Mammary epithelial cell (primary cell): ENCODE data around the gene RARRES1.

Source experiments
- EZH2 ChIP-seq: IDR thresholded peaks from 2 replicates; pipeline ENCODE4 v1.6.1; 2012; ENCODE audit warnings: low read length, inconsistent platforms, borderline replicate concordance
- TF ChIP-seq, protein P1 (sequence below), 2 donors: IDR thresholded peaks in 1 of 2; conservative IDR thresholded peaks in 1 of 2; 2 replicates each; pipeline ENCODE4 v1.5.1; 2011 to 2012; ENCODE audit warnings: inconsistent platforms in 2 of 2, low read length in 2 of 2, mild to moderate bottlenecking in 2 of 2, control low read depth in 1 of 2, low read depth in 1 of 2; ENCODE audit not compliant: insufficient read depth in 1 of 2; ENCODE audit errors: extremely low read depth in 1 of 2

DNA sequence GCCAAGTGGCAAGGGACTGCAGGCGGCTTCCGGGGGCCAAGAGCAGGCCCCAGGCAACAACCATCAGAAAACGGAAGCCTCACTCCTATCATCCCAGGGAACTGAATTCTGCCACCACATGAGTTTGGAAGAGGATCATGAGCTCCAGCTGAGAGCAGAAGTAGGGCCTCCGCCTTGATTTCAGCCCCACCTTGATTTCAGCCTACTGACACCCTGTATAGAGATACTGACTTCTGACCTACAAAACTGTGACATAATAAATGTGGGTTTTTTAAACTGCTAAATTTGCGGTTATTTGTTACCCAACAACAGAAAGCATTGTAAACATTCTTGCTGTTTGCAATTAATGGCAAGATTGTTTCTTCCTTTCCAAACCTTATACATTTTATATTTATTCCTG, 21.6 kb upstream of the RARRES1 start:
- TF ChIP-seq, protein P1, sequence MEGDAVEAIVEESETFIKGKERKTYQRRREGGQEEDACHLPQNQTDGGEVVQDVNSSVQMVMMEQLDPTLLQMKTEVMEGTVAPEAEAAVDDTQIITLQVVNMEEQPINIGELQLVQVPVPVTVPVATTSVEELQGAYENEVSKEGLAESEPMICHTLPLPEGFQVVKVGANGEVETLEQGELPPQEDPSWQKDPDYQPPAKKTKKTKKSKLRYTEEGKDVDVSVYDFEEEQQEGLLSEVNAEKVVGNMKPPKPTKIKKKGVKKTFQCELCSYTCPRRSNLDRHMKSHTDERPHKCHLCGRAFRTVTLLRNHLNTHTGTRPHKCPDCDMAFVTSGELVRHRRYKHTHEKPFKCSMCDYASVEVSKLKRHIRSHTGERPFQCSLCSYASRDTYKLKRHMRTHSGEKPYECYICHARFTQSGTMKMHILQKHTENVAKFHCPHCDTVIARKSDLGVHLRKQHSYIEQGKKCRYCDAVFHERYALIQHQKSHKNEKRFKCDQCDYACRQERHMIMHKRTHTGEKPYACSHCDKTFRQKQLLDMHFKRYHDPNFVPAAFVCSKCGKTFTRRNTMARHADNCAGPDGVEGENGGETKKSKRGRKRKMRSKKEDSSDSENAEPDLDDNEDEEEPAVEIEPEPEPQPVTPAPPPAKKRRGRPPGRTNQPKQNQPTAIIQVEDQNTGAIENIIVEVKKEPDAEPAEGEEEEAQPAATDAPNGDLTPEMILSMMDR (conservative IDR thresholded peaks at IDR 0.05 in 1 of 2, IDR thresholded peaks at IDR 0.05 in 1 of 2; ENCODE audit: extremely low read depth in 1 of 2, insufficient read depth in 1 of 2, low read depth in 1 of 2, low read length in 2 of 2), result no peak
- no peak for TF ChIP-seq EZH2
